Measurements from ENCODE around the gene CRISPLD2. TPM values are rescaled to one million over a fixed set of nuclear protein-coding genes. Genes with fewer than 3 reads are reported as not detected.

CRISPLD2 gene
- total and polyA plus RNA-seq, 9 of the 15 experiments (the other 6 are each of a cell fraction or from before 2014, with no cell fraction given), result 0.03 to 0.24 (median 0.04) TPM; not detected in 4

- TF ChIP-seq PRDM10 (IDR thresholded peaks at IDR 0.05; ENCODE audit: partially characterized antibody) (peak; percentile 10), HMGN3 (IDR thresholded peaks at IDR 0.05; ENCODE audit: borderline replicate concordance, extremely low read depth, insufficient read length, low read depth, low read length) (no peak), SRF (CRISPR knock-in tag; IDR thresholded peaks at IDR 0.05) (no peak), FOXJ3 (CRISPR knock-in tag; IDR thresholded peaks at IDR 0.05) (no peak), FIP1L1 (IDR thresholded peaks at IDR 0.05; ENCODE audit: low read depth, low read length, poor library complexity, severe bottlenecking) (peak; percentile 35), ZBTB43 (CRISPR knock-in tag; IDR thresholded peaks at IDR 0.05) (peak; percentile 39; the same call in 1 of the 2 replicates), POLR3A (IDR thresholded peaks at IDR 0.05; ENCODE audit: borderline replicate concordance, extremely low read depth, insufficient read depth, insufficient read length) (no peak), LCOR (CRISPR knock-in tag; IDR thresholded peaks at IDR 0.05) (no peak), PREB (CRISPR knock-in tag; IDR thresholded peaks at IDR 0.05) (no peak), ZBTB7A (IDR thresholded peaks at IDR 0.05; ENCODE audit: borderline replicate concordance, control insufficient read depth, low read depth, low read length) (peak; percentile 63; the same call in 1 of the 2 replicates), EP300 (IDR thresholded peaks at IDR 0.05; ENCODE audit: low read length) (no peak), HNRNPUL1 (IDR thresholded peaks at IDR 0.05; ENCODE audit: low read length) (no peak), ARID4B (CRISPR knock-in tag; IDR thresholded peaks at IDR 0.05) (peak; percentile 77), ZNF184 (CRISPR knock-in tag; IDR thresholded peaks at IDR 0.05) (no peak), RNF2 (IDR thresholded peaks at IDR 0.05) (0 out of 2 replicates have a peak, but pooled peaks have one; percentile 41)
These were observed 109.9 kb downstream of the CRISPLD2 start (continued) for GRCh38 chr16:84929421-84930297.
